Measurements from ENCODE around the gene POTEB. TPM values are rescaled to one million over a fixed set of nuclear protein-coding genes. Genes with fewer than 3 reads are reported as not detected.
"Not testable (repeated sequence)": the region's sequence is repeated elsewhere in the genome, so short reads cannot be mapped to it uniquely, and the experiment has no call there.

Gene POTEB
- total RNA-seq (2022) (not detected in 2 replicates), Bru-seq, nascent RNA (not detected), BruChase-seq, experiment 1, labeled RNA remaining after a 2-hour chase (not detected), BruChase-seq, experiment 2, labeled RNA remaining after a 6-hour chase (not detected)
- long read RNA-seq, result 0 reads

- H3K36me3 Mint-ChIP-seq (ENCODE audit: insufficient read depth, unreplicated experiment); H3K4me1 Mint-ChIP-seq (ENCODE audit: low read depth, unreplicated experiment); H3K9me3 Mint-ChIP-seq (ENCODE audit: unreplicated experiment); H3K4me3 Mint-ChIP-seq (ENCODE audit: unreplicated experiment); H3K4me3 ChIP-seq (ENCODE audit: low read depth, low read length); POLR2A ChIA-PET; H3K36me3 ChIP-seq (ENCODE audit: control insufficient read depth, insufficient read depth, low read length); H3K27ac Mint-ChIP-seq (ENCODE audit: unreplicated experiment); H3K27me3 ChIP-seq (replicated peaks; ENCODE audit: control insufficient read depth, insufficient read depth, low read length); intact Hi-C loops (cut with micrococcal nuclease; ENCODE audit: unreplicated experiment); DNase-seq; H3K4me1 ChIP-seq; BruUV-seq (replicated peaks); CTCF ChIA-PET; H3K27me3 Mint-ChIP-seq (ENCODE audit: insufficient read depth, unreplicated experiment); H3K9me3 ChIP-seq: not testable (repeated sequence)
These were observed at the start of gene POTEB for GRCh38 chr15:21877635-21878034. Gene POTEB, minus strand, starts transcription at chr15:21877735. Its CDS starts 489 bp downstream, at chr15:21877246.

GRCh38 chr15:21890955-21891354 lies 13.4 kb upstream of the POTEB start:
- H3K4me3 ChIP-seq (ENCODE audit: low read depth, low read length); DNase-seq; POLR2A ChIA-PET; H3K9me3 Mint-ChIP-seq (ENCODE audit: unreplicated experiment); H3K27me3 Mint-ChIP-seq (ENCODE audit: insufficient read depth, unreplicated experiment); H3K27ac Mint-ChIP-seq (ENCODE audit: unreplicated experiment); H3K4me1 ChIP-seq; H3K4me3 Mint-ChIP-seq (ENCODE audit: unreplicated experiment); H3K36me3 ChIP-seq (ENCODE audit: control insufficient read depth, insufficient read depth, low read length); BruUV-seq (replicated peaks); intact Hi-C loops (cut with micrococcal nuclease; ENCODE audit: unreplicated experiment); H3K27me3 ChIP-seq (replicated peaks; ENCODE audit: control insufficient read depth, insufficient read depth, low read length); H3K4me1 Mint-ChIP-seq (ENCODE audit: low read depth, unreplicated experiment); CTCF ChIA-PET; H3K36me3 Mint-ChIP-seq (ENCODE audit: insufficient read depth, unreplicated experiment); H3K9me3 ChIP-seq: not testable (repeated sequence)

GRCh38 chr15:21889542-21889941 lies 12.0 kb upstream of the POTEB start:
- CTCF ChIA-PET; H3K27me3 ChIP-seq (replicated peaks; ENCODE audit: control insufficient read depth, insufficient read depth, low read length); H3K4me1 ChIP-seq; H3K4me3 ChIP-seq (ENCODE audit: low read depth, low read length); DNase-seq; BruUV-seq (replicated peaks); H3K4me1 Mint-ChIP-seq (ENCODE audit: low read depth, unreplicated experiment); H3K9me3 ChIP-seq; intact Hi-C loops (cut with micrococcal nuclease; ENCODE audit: unreplicated experiment); H3K9me3 Mint-ChIP-seq (ENCODE audit: unreplicated experiment); H3K27me3 Mint-ChIP-seq (ENCODE audit: insufficient read depth, unreplicated experiment); H3K4me3 Mint-ChIP-seq (ENCODE audit: unreplicated experiment); H3K36me3 ChIP-seq (ENCODE audit: control insufficient read depth, insufficient read depth, low read length); POLR2A ChIA-PET; H3K27ac Mint-ChIP-seq (ENCODE audit: unreplicated experiment); H3K36me3 Mint-ChIP-seq (ENCODE audit: insufficient read depth, unreplicated experiment): not testable (repeated sequence)

- POLR2A ChIA-PET; H3K4me3 Mint-ChIP-seq (ENCODE audit: unreplicated experiment); intact Hi-C loops (cut with micrococcal nuclease; ENCODE audit: unreplicated experiment); H3K4me3 ChIP-seq (ENCODE audit: low read depth, low read length); H3K4me1 Mint-ChIP-seq (ENCODE audit: low read depth, unreplicated experiment); CTCF ChIA-PET; H3K36me3 Mint-ChIP-seq (ENCODE audit: insufficient read depth, unreplicated experiment); BruUV-seq (replicated peaks); H3K9me3 Mint-ChIP-seq (ENCODE audit: unreplicated experiment); H3K27me3 ChIP-seq (replicated peaks; ENCODE audit: control insufficient read depth, insufficient read depth, low read length); H3K9me3 ChIP-seq; H3K27me3 Mint-ChIP-seq (ENCODE audit: insufficient read depth, unreplicated experiment); H3K4me1 ChIP-seq; H3K27ac Mint-ChIP-seq (ENCODE audit: unreplicated experiment); H3K36me3 ChIP-seq (ENCODE audit: control insufficient read depth, insufficient read depth, low read length): not testable (repeated sequence)
- DNase-seq, result peak; percentile 0 to 7
These were observed 38.7 kb downstream of the POTEB start for GRCh38 chr15:21838831-21839230.

Small RNAs within 50 kb of the gene (microRNA-seq; reads per million reads assigned to microRNA genes)
- not detected for gene MIR3118-4

Other genes starting within 250 kb of the POTEB start
- gene OR4M2, start 202.8 kb upstream of the POTEB start, total RNA-seq (2022), result not detected in 2 replicates

Data from Caco-2 (cell line).